ENCODE data around the gene SLC25A44.

SLC25A44 gene

DNA sequence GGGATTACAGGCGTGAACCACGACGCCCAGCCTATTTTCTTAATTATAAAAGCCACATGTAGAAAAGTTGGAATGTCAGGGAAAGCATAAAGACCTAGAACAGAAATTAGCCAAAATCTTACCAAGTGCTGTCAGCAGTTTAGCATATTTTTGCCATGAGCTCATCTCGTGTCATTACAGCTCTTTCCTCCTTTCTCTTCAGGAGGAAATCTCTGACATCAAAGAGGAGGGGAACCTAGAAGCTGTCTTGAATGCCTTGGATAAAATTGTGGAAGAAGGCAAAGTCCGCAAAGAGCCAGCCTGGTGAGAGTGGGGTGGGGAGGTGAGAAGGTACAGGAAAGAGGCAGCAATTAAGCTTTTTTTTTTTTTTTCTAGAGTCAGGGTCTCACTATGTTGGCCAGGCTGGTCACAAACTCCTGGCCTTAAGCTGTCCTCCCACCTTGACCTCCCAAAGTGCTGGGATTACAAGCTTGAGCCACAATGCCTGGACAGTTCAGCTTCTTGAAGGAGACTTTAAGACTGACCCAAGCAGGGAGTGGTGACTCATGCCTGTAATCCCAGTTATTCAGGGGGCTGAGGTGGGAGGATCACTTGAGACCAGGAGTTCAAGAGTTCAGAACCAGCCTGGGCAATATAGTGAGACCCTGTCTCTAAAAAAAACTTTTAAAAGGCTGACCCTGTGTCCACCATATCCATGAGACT lies 39.7 kb downstream of the SLC25A44 start:
- no peak for TF ChIP-seq OSR1 (CRISPR knock-in tag; IDR thresholded peaks at IDR 0.05)
- no peak for TF ChIP-seq SNAI2 (CRISPR knock-in tag; IDR thresholded peaks at IDR 0.05)
- TF ChIP-seq TOX (CRISPR knock-in tag; IDR thresholded peaks at IDR 0.05; ENCODE audit: borderline replicate concordance): no peak; the same call in 1 of the 2 replicates
- no peak for TF ChIP-seq PPARA (CRISPR knock-in tag; IDR thresholded peaks at IDR 0.05; ENCODE audit: borderline replicate concordance)
- TF ChIP-seq ZNF565 (CRISPR knock-in tag; conservative IDR thresholded peaks at IDR 0.05; ENCODE audit: low read depth): no peak
- TF ChIP-seq ZC3H10 (CRISPR knock-in tag; IDR thresholded peaks at IDR 0.05): no peak
- no peak for TF ChIP-seq ZFP3 (CRISPR knock-in tag; IDR thresholded peaks at IDR 0.05)
- TF ChIP-seq, protein P1, sequence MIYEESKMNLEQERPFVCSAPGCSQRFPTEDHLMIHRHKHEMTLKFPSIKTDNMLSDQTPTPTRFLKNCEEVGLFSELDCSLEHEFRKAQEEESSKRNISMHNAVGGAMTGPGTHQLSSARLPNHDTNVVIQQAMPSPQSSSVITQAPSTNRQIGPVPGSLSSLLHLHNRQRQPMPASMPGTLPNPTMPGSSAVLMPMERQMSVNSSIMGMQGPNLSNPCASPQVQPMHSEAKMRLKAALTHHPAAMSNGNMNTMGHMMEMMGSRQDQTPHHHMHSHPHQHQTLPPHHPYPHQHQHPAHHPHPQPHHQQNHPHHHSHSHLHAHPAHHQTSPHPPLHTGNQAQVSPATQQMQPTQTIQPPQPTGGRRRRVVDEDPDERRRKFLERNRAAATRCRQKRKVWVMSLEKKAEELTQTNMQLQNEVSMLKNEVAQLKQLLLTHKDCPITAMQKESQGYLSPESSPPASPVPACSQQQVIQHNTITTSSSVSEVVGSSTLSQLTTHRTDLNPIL (CRISPR knock-in tag; IDR thresholded peaks at IDR 0.05; ENCODE audit: low read depth): no peak
- TF ChIP-seq, protein P2, sequence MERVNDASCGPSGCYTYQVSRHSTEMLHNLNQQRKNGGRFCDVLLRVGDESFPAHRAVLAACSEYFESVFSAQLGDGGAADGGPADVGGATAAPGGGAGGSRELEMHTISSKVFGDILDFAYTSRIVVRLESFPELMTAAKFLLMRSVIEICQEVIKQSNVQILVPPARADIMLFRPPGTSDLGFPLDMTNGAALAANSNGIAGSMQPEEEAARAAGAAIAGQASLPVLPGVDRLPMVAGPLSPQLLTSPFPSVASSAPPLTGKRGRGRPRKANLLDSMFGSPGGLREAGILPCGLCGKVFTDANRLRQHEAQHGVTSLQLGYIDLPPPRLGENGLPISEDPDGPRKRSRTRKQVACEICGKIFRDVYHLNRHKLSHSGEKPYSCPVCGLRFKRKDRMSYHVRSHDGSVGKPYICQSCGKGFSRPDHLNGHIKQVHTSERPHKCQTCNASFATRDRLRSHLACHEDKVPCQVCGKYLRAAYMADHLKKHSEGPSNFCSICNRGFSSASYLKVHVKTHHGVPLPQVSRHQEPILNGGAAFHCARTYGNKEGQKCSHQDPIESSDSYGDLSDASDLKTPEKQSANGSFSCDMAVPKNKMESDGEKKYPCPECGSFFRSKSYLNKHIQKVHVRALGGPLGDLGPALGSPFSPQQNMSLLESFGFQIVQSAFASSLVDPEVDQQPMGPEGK (CRISPR knock-in tag; IDR thresholded peaks at IDR 0.05; ENCODE audit: borderline replicate concordance): no peak
- peak; percentile 76 for ATAC-seq

DNA sequence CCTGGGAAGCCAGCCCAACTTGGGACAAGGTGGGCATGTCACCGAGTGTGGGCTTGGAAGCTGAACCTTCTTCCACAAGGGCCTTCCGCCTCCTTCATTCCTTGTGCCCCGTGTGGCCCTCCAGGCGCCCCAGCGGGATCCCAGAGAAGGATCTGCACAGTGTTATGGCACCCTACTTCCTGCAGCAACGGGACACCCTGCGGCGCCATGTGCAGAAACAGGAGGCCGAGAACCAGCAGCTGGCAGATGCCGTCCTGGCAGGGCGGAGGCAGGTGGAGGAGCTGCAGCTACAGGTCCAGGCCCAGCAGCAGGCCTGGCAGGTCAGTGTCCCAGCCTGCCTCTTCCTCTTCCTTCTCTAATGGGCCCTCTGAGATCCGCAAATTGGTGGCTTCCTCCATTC lies 42.3 kb downstream of the SLC25A44 start:
- no peak for TF ChIP-seq CSDC2 (CRISPR knock-in tag; IDR thresholded peaks at IDR 0.05)
- TF ChIP-seq, protein P1 (CRISPR knock-in tag; IDR thresholded peaks at IDR 0.05; ENCODE audit: low read depth): no peak
- TF ChIP-seq, protein P3, sequence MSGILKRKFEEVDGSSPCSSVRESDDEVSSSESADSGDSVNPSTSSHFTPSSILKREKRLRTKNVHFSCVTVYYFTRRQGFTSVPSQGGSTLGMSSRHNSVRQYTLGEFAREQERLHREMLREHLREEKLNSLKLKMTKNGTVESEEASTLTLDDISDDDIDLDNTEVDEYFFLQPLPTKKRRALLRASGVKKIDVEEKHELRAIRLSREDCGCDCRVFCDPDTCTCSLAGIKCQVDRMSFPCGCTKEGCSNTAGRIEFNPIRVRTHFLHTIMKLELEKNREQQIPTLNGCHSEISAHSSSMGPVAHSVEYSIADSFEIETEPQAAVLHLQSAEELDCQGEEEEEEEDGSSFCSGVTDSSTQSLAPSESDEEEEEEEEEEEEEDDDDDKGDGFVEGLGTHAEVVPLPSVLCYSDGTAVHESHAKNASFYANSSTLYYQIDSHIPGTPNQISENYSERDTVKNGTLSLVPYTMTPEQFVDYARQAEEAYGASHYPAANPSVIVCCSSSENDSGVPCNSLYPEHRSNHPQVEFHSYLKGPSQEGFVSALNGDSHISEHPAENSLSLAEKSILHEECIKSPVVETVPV (CRISPR knock-in tag; IDR thresholded peaks at IDR 0.05): no peak
- no peak for TF ChIP-seq ISL1 (CRISPR knock-in tag; IDR thresholded peaks at IDR 0.05)
- no peak for TF ChIP-seq ZFP30 (CRISPR knock-in tag; IDR thresholded peaks at IDR 0.05)
- no peak for TF ChIP-seq ZC3H10 (CRISPR knock-in tag; IDR thresholded peaks at IDR 0.05)
- TF ChIP-seq ZFP3 (CRISPR knock-in tag; IDR thresholded peaks at IDR 0.05): no peak
- no peak for TF ChIP-seq SNAI2 (CRISPR knock-in tag; IDR thresholded peaks at IDR 0.05)
- no peak for TF ChIP-seq ZNF8 (CRISPR knock-in tag; IDR thresholded peaks at IDR 0.05)
- no peak for TF ChIP-seq OSR1 (CRISPR knock-in tag; IDR thresholded peaks at IDR 0.05)
- TF ChIP-seq, protein P4, sequence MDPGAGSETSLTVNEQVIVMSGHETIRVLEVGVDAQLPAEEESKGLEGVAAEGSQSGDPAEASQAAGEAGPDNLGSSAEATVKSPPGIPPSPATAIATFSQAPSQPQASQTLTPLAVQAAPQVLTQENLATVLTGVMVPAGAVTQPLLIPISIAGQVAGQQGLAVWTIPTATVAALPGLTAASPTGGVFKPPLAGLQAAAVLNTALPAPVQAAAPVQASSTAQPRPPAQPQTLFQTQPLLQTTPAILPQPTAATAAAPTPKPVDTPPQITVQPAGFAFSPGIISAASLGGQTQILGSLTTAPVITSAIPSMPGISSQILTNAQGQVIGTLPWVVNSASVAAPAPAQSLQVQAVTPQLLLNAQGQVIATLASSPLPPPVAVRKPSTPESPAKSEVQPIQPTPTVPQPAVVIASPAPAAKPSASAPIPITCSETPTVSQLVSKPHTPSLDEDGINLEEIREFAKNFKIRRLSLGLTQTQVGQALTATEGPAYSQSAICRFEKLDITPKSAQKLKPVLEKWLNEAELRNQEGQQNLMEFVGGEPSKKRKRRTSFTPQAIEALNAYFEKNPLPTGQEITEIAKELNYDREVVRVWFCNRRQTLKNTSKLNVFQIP (CRISPR knock-in tag; IDR thresholded peaks at IDR 0.05; ENCODE audit: borderline replicate concordance, low read depth): no peak
- TF ChIP-seq ZNF565 (CRISPR knock-in tag; conservative IDR thresholded peaks at IDR 0.05; ENCODE audit: low read depth): no peak
- no peak for TF ChIP-seq ARNTL (CRISPR knock-in tag; IDR thresholded peaks at IDR 0.05; ENCODE audit: borderline replicate concordance, low read depth)
- no peak for TF ChIP-seq PPARA (CRISPR knock-in tag; IDR thresholded peaks at IDR 0.05; ENCODE audit: borderline replicate concordance)
- TF ChIP-seq ESRRG (CRISPR knock-in tag; IDR thresholded peaks at IDR 0.05): no peak
- no peak for TF ChIP-seq BACH2 (CRISPR knock-in tag; IDR thresholded peaks at IDR 0.05; ENCODE audit: borderline replicate concordance)
- no peak for TF ChIP-seq RARB (CRISPR knock-in tag; IDR thresholded peaks at IDR 0.05)
- TF ChIP-seq, protein P5, sequence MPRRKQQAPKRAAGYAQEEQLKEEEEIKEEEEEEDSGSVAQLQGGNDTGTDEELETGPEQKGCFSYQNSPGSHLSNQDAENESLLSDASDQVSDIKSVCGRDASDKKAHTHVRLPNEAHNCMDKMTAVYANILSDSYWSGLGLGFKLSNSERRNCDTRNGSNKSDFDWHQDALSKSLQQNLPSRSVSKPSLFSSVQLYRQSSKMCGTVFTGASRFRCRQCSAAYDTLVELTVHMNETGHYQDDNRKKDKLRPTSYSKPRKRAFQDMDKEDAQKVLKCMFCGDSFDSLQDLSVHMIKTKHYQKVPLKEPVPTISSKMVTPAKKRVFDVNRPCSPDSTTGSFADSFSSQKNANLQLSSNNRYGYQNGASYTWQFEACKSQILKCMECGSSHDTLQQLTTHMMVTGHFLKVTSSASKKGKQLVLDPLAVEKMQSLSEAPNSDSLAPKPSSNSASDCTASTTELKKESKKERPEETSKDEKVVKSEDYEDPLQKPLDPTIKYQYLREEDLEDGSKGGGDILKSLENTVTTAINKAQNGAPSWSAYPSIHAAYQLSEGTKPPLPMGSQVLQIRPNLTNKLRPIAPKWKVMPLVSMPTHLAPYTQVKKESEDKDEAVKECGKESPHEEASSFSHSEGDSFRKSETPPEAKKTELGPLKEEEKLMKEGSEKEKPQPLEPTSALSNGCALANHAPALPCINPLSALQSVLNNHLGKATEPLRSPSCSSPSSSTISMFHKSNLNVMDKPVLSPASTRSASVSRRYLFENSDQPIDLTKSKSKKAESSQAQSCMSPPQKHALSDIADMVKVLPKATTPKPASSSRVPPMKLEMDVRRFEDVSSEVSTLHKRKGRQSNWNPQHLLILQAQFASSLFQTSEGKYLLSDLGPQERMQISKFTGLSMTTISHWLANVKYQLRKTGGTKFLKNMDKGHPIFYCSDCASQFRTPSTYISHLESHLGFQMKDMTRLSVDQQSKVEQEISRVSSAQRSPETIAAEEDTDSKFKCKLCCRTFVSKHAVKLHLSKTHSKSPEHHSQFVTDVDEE (CRISPR knock-in tag; IDR thresholded peaks at IDR 0.05): no peak
- ATAC-seq: no peak
